COLO668 (cell line): Measurements from ENCODE around the gene ZBTB49.
A peak's percentile ranks its signal among the peaks of the same experiment; 100 is the strongest.

Experiments
- DNase-seq: peaks from one replicate; lab custom pipeline; 2025; ENCODE audit not compliant: unreplicated experiment; lab: John Stamatoyannopoulos, UW

Gene ZBTB49

GRCh38 chr4:4281787-4282186 is 8.3 kb upstream of the ZBTB49 start:
- DNase-seq: no peak

DNA sequence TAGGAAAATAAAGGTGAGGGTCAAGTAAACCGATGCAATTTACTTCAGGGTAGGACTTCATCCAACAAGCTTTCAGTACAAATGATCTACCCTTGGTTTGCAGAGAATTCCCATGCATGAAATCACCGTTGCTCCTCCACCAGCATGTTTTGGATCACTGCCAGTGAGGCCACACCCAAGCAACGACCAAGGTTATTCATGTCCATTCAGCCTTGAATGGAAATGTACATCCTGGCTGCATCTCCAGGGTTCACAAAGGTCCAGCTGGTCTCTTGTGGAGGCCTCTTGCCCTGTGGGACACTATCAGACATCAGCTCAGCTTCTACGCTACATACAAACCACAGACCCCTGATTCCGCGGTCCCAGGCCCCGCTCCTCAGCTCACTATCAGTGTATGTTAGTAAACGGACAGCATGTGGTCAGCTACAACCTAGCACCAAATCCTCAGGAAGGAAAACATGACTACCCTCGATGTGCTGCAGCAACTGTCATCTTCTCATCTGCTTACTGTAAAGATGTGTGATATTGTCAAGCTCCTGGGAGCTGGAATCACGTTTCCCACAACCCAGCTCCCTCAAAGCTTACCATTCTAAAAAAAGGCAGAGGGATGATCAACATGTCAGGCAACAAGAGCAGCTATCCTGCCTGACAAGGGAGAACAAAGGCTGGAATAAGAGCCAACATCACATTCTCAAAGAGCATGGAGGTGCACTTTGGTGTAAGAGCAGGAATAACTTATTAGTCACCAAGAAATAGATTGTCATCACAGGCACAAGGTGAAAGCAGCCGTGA is 5.0 kb upstream of the ZBTB49 start:
- peak; percentile 42 for DNase-seq

DNA sequence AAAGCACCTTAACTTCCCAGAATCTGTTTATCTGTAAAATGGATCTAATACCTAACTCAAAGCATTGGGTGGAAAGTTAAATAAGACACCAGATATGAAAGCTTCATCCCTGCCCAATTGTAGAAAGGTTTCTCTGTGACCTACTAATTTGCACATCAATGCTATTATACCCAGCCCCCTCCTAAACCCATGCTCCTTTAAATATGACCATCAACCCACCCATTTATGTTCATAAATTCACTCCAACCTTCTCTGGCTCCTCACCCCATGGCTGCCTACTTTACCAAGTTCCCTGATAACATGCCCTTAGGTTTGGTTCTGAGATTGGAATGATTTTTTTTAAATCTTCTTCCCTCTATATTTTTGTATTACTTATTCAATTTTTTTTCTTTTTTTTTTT is 2.0 kb upstream of the ZBTB49 start:
- no peak for DNase-seq

- no peak for DNase-seq
Measured at GRCh38 chr4:4289055-4289454, 996 bp upstream of the ZBTB49 start.

GRCh38 chr4:4289597-4289940 is 482 bp upstream of the ZBTB49 start:
- DNase-seq: no peak

DNA sequence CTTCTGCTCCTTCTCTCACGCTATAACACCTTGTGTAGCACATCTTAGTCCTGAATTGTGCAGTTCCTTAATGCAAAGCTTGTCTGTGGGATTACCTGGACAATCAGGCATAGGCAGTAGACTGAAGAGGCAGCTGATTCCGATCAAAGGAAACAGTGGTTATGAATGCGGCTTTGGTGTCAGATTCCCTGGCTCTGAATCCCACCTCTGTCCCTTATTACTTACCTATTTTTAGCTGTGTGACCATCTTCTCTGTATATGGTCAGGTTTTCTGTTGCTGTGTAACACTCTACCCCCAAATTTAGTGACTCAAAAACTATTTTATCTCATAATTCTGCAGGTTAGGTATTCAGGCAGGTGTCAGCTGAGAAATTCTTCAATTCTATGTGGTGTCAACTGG is 3.2 kb downstream of the ZBTB49 start:
- DNase-seq: no peak

GRCh38 chr4:4296283-4296846 is 6.3 kb downstream of the ZBTB49 start:
- DNase-seq: no peak

GRCh38 chr4:4299006-4299405 is 9.0 kb downstream of the ZBTB49 start:
- no peak for DNase-seq

DNA sequence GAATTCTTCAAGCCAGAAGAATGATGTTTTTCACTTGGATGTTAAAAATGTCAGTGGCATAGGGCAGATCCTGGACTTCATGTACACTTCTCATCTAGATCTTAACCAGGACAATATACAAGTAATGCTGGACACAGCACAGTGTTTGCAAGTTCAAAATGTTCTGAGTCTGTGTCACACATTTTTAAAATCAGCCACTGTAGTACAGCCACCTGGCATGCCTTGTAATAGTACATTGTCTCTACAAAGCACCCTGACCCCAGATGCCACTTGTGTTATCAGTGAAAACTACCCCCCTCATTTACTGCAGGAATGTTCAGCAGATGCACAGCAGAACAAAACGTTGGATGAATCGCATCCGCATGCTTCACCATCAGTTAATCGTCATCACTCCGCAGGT is 11.9 kb downstream of the ZBTB49 start:
- DNase-seq: no peak

DNA sequence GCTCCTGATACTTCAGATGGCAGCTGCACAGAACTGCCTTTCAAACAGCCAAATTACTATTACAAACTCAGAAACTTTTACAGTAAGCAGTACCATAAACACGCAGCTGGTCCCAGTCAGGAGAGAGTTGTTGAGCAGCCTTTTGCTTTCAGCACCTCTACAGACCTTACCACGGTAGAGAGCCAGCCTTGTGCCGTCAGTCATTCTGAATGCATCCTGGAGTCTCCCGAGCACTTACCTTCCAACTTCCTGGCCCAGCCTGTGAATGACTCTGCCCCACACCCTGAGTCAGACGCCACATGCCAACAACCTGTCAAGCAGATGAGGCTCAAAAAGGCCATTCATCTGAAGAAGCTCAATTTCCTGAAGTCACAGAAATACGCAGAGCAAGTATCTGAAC is 12.4 kb downstream of the ZBTB49 start:
- DNase-seq: no peak

DNA sequence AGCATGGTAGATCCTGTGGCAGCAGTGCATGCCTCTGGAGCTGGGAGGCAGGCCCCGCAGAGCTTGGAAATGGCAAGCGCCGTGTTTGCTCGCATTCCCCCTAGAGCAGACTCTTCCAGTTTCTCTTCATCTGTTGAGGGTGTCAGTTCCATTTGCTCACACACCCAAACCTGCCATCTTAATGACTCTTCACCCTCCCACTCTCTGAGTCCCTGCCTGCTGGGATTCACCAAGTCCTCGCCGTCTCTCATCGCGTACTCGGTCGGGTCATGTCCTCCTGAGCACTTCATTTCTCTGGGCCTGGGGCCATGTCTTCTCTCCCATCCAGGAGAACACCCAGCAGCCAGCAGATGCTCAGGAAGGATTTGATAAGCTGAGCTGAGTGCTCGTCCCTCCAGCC is 16.9 kb downstream of the ZBTB49 start:
- DNase-seq: no peak

DNA sequence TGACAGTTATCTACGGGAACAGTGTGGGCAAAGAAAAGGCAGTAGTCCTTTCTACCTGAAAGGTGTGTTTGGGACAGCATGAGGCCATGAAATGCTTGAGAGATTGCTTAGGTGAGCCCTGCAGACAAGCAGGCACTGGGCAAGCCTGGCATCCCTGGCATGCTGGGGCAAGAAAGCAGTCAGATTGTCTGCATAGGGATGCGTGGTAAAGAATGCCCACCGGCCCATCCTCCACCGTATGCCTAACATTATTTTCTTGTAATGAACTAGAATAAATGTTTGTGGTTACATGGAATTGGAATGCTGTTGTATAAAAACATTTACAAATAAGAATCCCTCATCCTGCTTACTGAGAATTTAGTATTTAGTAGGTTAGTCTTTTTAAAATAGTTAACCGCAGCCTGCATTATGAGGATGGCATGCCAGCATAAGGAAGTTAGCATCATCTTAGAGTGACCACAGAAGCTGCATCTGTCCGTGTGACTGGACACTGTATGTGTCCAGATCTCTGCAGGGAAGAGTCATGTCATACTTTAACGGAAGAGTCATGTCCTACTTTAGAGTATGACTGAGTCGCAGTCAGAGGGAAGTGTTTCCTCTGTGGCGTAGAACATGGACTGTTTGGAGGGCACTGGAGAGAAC is 18.9 kb downstream of the ZBTB49 start:
- DNase-seq: no peak

DNA sequence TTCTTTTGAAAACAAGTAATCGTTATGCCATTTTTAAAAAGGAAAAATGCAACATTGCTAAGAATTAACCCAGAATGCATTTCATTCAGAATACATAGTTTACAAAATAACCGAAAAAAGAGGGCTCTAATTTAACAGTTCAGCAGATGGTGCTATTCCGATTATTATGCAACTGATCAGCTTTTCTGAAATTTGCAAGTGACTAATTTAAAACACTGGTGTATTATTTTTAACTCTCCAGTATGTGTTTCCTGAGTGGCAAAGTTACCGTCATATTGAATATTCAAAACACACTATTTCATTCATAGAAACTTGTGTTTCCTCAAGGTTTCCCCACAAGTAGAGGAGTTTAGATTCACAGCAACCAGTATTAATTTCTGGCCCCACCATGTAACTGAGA is 21.1 kb downstream of the ZBTB49 start:
- DNase-seq: no peak

DNA sequence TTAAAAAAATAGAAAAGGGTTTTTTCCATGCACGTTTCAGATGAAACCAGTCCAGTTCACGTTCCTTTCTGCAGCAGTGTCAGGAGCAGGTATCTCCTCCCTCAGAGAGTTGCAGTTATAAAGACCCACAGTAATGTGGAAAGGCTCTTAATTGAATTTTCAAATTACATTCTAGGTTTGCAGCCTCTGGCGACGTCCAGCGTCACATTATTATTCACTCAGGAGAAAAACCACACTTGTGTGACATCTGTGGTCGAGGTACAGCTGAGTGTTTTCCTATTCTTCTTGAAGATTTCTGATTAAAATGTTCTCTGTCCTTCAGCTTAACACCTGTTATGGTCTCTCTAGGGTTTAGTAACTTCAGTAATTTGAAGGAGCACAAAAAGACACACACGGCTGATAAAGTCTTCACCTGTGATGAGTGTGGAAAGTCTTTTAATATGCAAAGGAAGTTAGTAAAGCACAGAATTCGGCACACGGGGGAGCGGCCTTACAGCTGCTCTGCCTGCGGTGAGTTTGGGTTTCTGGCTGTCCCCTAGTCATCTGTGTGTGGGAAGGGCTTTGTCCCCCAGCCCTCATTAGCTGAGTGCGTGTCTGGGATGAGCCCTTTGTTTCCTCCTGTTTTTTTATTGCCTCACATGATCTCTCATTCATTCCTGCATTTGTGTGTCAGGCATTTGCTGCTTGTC is 25.6 kb downstream of the ZBTB49 start:
- no peak for DNase-seq

DNA sequence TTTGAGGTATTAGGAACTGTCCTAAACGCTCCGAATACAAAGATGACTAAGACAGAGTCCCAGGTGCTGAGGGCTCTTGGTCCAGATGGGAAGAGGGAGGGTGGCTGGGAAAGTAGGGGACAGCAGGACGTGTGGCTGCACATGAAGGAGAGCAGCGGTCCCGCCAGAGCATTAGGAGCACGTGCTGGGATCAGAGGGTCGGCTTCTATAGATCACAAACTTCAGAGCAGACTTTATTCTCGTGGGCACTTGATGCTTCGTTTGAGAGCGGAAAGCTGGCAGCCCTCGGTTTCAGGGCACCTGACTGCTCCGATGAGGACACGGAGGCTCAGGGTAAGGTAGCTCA is 26.1 kb downstream of the ZBTB49 start:
- no peak for DNase-seq

DNA sequence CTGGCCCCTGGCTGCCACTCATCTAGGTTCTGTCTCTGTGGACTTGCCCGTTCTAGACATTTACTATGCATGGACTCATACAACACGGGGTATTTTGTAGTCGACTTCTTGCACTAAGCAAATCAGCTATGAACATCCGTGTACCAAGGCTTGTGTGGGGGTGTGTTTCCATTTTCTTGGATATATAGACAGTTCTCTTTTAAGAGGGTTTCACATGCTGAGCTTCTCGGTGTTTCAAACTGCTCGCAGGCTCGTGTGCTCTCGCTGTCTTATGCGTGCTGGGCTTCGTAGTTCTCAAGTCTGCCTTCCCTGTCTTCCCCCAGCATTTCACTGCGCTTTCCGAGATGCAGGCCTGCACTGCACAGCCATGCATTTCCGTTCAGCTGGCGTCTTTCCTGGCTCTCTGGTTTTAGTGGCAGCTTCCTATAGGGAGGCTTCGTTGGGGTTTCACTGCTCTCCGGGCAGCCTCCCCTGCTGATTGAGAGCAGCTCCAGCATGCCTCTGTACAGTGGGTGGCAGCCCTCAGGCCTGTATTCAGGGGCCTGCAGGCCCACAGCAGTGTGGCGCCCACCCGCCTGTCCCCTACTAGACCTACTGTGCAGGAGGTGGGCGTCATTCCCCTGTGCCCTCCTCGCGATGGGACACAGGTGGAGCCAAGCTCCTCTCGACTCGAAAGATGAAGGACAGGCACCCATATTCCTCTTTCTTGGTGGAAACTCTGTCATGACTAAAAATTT is 27.6 kb downstream of the ZBTB49 start:
- no peak for DNase-seq

GRCh38 chr4:4320528-4320927 is 30.5 kb downstream of the ZBTB49 start:
- DNase-seq: no peak

DNA sequence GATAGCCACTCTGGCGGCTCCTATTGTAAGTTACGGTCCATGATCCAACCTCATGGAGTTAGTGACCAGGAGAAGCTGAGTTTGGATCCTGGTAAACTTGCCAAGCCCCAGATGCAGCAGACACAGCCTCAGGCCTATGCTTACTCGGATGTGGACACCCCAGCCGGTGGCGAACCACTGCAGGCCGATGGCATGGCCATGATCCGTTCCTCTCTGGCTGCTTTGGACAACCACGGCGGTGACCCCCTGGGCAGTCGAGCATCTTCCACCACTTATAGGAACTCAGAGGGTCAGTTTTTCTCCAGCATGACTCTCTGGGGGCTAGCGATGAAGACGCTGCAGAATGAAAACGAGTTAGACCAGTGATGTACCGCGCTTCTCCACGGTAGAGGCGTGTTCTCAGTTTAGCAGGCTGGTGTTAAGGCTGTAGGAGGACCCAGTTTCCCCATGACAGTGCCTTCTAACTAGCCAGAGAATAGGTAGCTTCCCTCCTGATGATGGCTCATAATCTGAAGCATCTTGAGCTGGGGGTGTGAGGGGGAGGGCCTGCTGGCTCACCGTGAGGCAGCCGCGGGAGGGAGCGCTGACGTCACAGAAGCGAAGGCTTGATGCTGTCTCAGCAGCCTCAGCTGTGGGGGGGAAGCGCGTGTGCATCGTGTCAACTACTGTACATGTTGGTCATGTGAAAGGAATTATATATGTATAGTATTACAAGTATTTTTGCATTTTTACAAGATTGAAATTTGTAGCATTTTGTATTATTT is 31.1 kb downstream of the ZBTB49 start:
- no peak for DNase-seq

- DNase-seq: no peak
Measured at GRCh38 chr4:4321951-4322688, 32.1 kb downstream of the ZBTB49 start.
